ENCODE measurements around the gene DUSP22. TPM values are rescaled to one million over a fixed set of nuclear protein-coding genes. Genes with fewer than 3 reads are reported as not detected.

The DUSP22 gene
- total RNA-seq, 2 donors from 2014 or later, result 33.5 to 35.4 TPM

DNA sequence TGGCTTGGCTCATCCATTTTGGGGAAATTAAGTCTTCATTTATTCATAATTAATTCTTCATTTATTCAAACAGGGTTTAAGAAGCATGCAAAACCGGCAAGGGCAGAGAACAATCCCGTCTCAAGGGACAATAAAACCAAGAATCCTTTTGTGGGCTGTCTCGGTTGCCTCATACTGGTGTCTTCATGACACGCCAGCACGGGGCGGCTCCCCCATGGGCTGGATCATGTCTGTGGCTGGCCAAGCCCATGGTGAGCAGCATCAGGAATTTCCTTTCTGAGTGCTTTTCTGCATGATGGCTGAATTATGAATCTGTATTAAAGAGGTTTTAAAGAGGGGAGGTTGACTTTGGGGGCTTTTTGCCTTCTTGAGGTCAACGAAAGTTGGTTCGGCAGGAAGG is 38.3 kb upstream of the DUSP22 start:
- Histone ChIP-seq H3K27me3 (ENCODE audit: control insufficient read depth, insufficient read depth, low read length, poor library complexity, severe bottlenecking) (no peaks in the 10 kb centered on the region), H3K4me1 (ENCODE audit: control insufficient read depth, insufficient read depth, low read length) (no peaks in the 10 kb centered on the region), H3K36me3 (ENCODE audit: control insufficient read depth, insufficient read depth, low read length) (no peaks in the 10 kb centered on the region), H3K4me3 (ENCODE audit: low read length) (no peak overlapping the region), H3K9ac (ENCODE audit: extremely low read depth, low read length, poor library complexity, severe bottlenecking) (no peak overlapping the region), H3K9me3 (ENCODE audit: control insufficient read depth, low read length) (no peaks in the 10 kb centered on the region), H3K27ac (ENCODE audit: low read depth, low read length) (no peak overlapping the region)
- Mint-ChIP-seq H3K27ac (no peak overlapping the region), H3K36me3 (ENCODE audit: low read depth) (no peaks in the 10 kb centered on the region), H3K4me3 (no peak overlapping the region), H3K4me1 (no peaks in the 10 kb centered on the region), H3K9me3 (peaks cover 19% of the 10 kb centered on the region), H3K27me3 (ENCODE audit: insufficient read depth) (no peaks in the 10 kb centered on the region)
- TF ChIP-seq, protein P1, sequence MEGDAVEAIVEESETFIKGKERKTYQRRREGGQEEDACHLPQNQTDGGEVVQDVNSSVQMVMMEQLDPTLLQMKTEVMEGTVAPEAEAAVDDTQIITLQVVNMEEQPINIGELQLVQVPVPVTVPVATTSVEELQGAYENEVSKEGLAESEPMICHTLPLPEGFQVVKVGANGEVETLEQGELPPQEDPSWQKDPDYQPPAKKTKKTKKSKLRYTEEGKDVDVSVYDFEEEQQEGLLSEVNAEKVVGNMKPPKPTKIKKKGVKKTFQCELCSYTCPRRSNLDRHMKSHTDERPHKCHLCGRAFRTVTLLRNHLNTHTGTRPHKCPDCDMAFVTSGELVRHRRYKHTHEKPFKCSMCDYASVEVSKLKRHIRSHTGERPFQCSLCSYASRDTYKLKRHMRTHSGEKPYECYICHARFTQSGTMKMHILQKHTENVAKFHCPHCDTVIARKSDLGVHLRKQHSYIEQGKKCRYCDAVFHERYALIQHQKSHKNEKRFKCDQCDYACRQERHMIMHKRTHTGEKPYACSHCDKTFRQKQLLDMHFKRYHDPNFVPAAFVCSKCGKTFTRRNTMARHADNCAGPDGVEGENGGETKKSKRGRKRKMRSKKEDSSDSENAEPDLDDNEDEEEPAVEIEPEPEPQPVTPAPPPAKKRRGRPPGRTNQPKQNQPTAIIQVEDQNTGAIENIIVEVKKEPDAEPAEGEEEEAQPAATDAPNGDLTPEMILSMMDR (conservative IDR thresholded peaks at IDR 0.05), result no peak
- 81 to 94% methylated on average over 5 to 8 of the region's 8 CpGs for WGBS, 2 experiments (ENCODE audit: insufficient coverage in 1 of 2, insufficient read length in 1 of 2)
- no peak for DNase-seq

DNA sequence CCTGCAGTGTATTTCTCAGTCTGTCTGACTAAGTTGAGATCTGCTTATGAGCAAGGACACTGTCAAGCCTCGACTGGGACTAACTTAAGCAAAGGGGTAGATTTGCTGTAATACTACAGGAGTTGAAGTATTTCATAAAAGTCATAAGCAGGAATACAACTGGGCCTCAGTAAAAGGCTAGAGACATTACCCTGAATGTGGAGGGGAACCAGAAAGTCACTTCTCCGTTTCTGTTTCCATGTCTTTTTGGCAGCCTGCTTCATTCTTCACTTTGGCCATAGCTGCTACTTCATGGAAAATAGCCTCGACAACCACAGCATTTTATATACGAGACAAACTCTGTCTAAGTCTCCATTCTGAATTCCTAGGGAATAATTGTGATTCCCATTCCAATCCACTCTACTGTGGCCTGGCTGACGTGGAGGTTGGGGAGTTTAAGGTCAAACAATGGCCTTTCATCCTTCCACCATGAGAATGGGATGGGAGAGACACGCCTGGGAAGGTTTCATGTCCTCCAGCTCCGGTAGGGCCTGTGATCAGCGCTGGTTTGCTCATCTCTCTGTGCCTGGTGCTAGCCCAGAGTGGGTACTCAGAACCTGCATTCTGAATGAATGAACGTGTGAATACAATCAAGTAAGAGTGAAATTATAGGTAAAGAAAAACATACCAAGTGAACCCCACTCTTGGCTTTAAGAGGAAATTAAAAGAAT is 37.1 kb upstream of the DUSP22 start:
- H3K36me3 Mint-ChIP-seq (ENCODE audit: low read depth), result no peaks in the 10 kb centered on the region
- WGBS, 2 experiments (ENCODE audit: insufficient coverage in 1 of 2, insufficient read length in 1 of 2), result 92 to 95% methylated on average over 6 to 9 of the region's 9 CpGs
- Histone ChIP-seq H3K9ac (ENCODE audit: extremely low read depth, low read length, poor library complexity, severe bottlenecking) (no peak overlapping the region), H3K9me3 (ENCODE audit: control insufficient read depth, low read length) (no peaks in the 10 kb centered on the region), H3K4me3 (ENCODE audit: low read length) (no peak overlapping the region), H3K36me3 (ENCODE audit: control insufficient read depth, insufficient read depth, low read length) (no peaks in the 10 kb centered on the region), H3K4me1 (ENCODE audit: control insufficient read depth, insufficient read depth, low read length) (no peaks in the 10 kb centered on the region), H3K27me3 (ENCODE audit: control insufficient read depth, insufficient read depth, low read length, poor library complexity, severe bottlenecking) (no peaks in the 10 kb centered on the region), H3K27ac (ENCODE audit: low read depth, low read length) (no peak overlapping the region)
- no peak for DNase-seq
- H3K4me1 Mint-ChIP-seq, result no peaks in the 10 kb centered on the region
- peaks cover 24% of the 10 kb centered on the region for H3K9me3 Mint-ChIP-seq
- H3K4me3 Mint-ChIP-seq, result no peak overlapping the region
- no peak overlapping the region for H3K27ac Mint-ChIP-seq
- H3K27me3 Mint-ChIP-seq (ENCODE audit: insufficient read depth), result no peaks in the 10 kb centered on the region
- TF ChIP-seq, protein P1 (conservative IDR thresholded peaks at IDR 0.05), result no peak

DNA sequence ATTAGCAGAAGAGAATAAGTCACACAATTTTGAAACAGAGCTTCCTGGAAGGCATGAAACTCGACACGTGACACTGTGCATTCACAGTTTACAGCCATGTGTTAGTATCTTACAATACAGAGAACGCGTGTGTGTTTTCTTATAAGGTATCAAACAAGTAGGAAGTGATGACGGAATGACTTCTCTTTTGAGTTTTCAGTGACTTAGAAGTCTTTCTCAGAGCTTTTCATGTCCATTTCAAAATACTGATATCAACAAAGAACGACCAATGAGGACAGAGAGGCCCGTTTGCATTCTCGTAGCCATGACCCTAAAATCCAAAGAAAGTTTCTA is 36.6 kb upstream of the DUSP22 start:
- TF ChIP-seq, protein P1 (conservative IDR thresholded peaks at IDR 0.05), result no peak
- no peaks in the 10 kb centered on the region for H3K36me3 ChIP-seq (ENCODE audit: control insufficient read depth, insufficient read depth, low read length)
- Mint-ChIP-seq H3K4me3 (no peak overlapping the region), H3K4me1 (no peaks in the 10 kb centered on the region), H3K27ac (no peak overlapping the region), H3K36me3 (ENCODE audit: low read depth) (no peaks in the 10 kb centered on the region), H3K27me3 (ENCODE audit: insufficient read depth) (no peaks in the 10 kb centered on the region), H3K9me3 (peaks cover 24% of the 10 kb centered on the region)
- H3K27me3 ChIP-seq (ENCODE audit: control insufficient read depth, insufficient read depth, low read length, poor library complexity, severe bottlenecking), result no peaks in the 10 kb centered on the region
- no peak overlapping the region for H3K4me3 ChIP-seq (ENCODE audit: low read length)
- H3K9me3 ChIP-seq (ENCODE audit: control insufficient read depth, low read length), result no peaks in the 10 kb centered on the region
- H3K9ac ChIP-seq (ENCODE audit: extremely low read depth, low read length, poor library complexity, severe bottlenecking), result no peak overlapping the region
- DNase-seq, result no peak
- H3K27ac ChIP-seq (ENCODE audit: low read depth, low read length), result no peak overlapping the region
- H3K4me1 ChIP-seq (ENCODE audit: control insufficient read depth, insufficient read depth, low read length), result no peaks in the 10 kb centered on the region
- 93 to 100% methylated on average over 7 to 8 of the region's 8 CpGs for WGBS, 2 experiments (ENCODE audit: insufficient coverage in 1 of 2, insufficient read length in 1 of 2)
